Right lobe of liver (tissue), 4 donors: Measurements from ENCODE around the gene AASDHPPT.

Experiments
- POLR2A ChIP-seq: fragments of 450-650 bp; IDR thresholded peaks from one replicate; pipeline ENCODE4 v1.6.1; 2017; ENCODE audit warnings: antibody characterized with exemption, mild to moderate bottlenecking
- TF ChIP-seq, protein P1 (sequence below), 4 donors: fragments of 200-600 bp in 3 of 4; fragments of 450-650 bp in 1 of 4; IDR thresholded peaks; one replicate each; pipeline versions ENCODE4 v1.5.1 to v1.8.0; 2016 to 2022; ENCODE audit warnings: antibody characterized with exemption in 4 of 4, mild to moderate bottlenecking in 2 of 4
- donor health status: DM: no; HTN: no; CAD: no.
- donor health status: DM: no; HTN: no; CAD: no.
- donor health status: DM: no; HTN: yes; CAD: no.

DNA sequence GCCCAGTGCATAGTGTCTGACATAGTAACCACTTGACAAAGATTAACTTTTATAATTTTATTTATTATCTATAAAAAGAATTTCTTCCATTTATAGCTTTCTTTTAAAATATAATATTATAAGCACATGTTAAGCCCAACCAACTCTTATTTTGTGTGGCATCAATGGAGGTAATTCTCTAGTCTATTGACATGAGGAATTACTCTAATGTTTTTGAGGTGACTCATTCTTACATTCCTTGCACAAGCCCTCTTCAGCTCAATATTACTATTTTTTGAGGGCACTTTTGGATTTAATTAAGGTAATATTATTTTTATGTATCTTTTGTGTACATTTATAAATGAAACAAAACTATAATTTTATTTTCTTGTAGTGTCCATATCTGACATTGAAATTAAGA, 59.6 kb downstream of the AASDHPPT start:
- TF ChIP-seq, protein P1, sequence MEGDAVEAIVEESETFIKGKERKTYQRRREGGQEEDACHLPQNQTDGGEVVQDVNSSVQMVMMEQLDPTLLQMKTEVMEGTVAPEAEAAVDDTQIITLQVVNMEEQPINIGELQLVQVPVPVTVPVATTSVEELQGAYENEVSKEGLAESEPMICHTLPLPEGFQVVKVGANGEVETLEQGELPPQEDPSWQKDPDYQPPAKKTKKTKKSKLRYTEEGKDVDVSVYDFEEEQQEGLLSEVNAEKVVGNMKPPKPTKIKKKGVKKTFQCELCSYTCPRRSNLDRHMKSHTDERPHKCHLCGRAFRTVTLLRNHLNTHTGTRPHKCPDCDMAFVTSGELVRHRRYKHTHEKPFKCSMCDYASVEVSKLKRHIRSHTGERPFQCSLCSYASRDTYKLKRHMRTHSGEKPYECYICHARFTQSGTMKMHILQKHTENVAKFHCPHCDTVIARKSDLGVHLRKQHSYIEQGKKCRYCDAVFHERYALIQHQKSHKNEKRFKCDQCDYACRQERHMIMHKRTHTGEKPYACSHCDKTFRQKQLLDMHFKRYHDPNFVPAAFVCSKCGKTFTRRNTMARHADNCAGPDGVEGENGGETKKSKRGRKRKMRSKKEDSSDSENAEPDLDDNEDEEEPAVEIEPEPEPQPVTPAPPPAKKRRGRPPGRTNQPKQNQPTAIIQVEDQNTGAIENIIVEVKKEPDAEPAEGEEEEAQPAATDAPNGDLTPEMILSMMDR (IDR thresholded peaks at IDR 0.05): no peak
- TF ChIP-seq POLR2A: no peak
